Neural cell (in vitro differentiated cells): ENCODE results near the gene COLGALT1.

Source experiments
- CTCF ChIP-seq: fragments of 450-650 bp; IDR thresholded peaks from 2 replicates; pipeline ENCODE4 v1.5.1; 2014; ENCODE audit warnings: antibody characterized with exemption, mild to moderate bottlenecking, moderate library complexity; ENCODE audit not compliant: poor library complexity, severe bottlenecking
- EP300 ChIP-seq: fragments of 450-650 bp; conservative IDR thresholded peaks from 2 replicates; pipeline ENCODE4 v1.6.1; 2014; ENCODE audit warnings: antibody characterized with exemption, mild to moderate bottlenecking, moderate library complexity; ENCODE audit not compliant: poor library complexity, severe bottlenecking
- EZH2 ChIP-seq: fragments of 200-600, 300-800 bp; shearing (Covaris generic), sonication (generic); IDR thresholded peaks from 2 replicates; pipeline ENCODE4 v1.6.1; 2014; ENCODE audit warnings: antibody characterized with exemption, low read length, borderline replicate concordance, mild to moderate bottlenecking; ENCODE audit not compliant: insufficient read depth, poor library complexity, severe bottlenecking
- POLR2AphosphoS5 ChIP-seq: IDR thresholded peaks from 2 replicates; pipeline ENCODE4 v1.6.1; 2012
- RAD21 ChIP-seq: fragments of 450-650 bp; conservative IDR thresholded peaks from 2 replicates; pipeline ENCODE4 v1.6.1; 2014; ENCODE audit warnings: antibody characterized with exemption, mild to moderate bottlenecking, moderate library complexity
- REST ChIP-seq: IDR thresholded peaks from 2 replicates; pipeline ENCODE4 v1.6.1; 2012; ENCODE audit warnings: borderline replicate concordance
- SMC3 ChIP-seq: fragments of 450-650 bp; conservative IDR thresholded peaks from 2 replicates; pipeline ENCODE4 v1.6.1; 2014; ENCODE audit warnings: antibody characterized with exemption, mild to moderate bottlenecking, moderate library complexity; ENCODE audit not compliant: poor library complexity
- TAF1 ChIP-seq: IDR thresholded peaks from 2 replicates; pipeline ENCODE4 v1.6.1; 2012; ENCODE audit warnings: low read depth

GRCh38 chr19:17604372-17605025 lies 49.0 kb downstream of the COLGALT1 start:
- no peak for TF ChIP-seq CTCF
- no peak for TF ChIP-seq EP300
- TF ChIP-seq POLR2AphosphoS5: no peak
- TF ChIP-seq SMC3: no peak
- TF ChIP-seq REST: no peak
- no peak for TF ChIP-seq RAD21
- no peak for TF ChIP-seq EZH2
- no peak for TF ChIP-seq TAF1
